ENCODE results near the gene ZNF784. TPM values are rescaled to one million over a fixed set of nuclear protein-coding genes. Genes with fewer than 3 reads are reported as not detected.

ZNF784 gene
- total and polyA plus RNA-seq, 7 donors, result 4.9 to 22.2 (median 10.4) TPM

DNA sequence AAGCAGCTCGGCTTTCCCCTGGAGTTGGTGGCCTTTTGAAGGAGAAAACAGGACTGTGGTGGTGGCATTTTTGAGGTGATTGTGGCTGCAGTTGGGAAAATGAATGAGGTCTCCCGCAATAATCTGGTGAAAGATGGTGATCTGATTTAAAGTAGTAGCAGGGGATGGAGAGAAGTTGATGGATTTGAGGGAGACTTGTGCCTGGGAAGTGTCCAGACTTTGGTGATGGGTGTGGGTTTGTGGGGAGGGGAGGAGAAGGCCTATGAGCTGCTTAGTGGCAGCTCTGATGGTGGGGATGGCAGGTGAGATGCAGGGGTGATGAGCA lies 46.6 kb upstream of the ZNF784 start:
- TF ChIP-seq, protein P1, sequence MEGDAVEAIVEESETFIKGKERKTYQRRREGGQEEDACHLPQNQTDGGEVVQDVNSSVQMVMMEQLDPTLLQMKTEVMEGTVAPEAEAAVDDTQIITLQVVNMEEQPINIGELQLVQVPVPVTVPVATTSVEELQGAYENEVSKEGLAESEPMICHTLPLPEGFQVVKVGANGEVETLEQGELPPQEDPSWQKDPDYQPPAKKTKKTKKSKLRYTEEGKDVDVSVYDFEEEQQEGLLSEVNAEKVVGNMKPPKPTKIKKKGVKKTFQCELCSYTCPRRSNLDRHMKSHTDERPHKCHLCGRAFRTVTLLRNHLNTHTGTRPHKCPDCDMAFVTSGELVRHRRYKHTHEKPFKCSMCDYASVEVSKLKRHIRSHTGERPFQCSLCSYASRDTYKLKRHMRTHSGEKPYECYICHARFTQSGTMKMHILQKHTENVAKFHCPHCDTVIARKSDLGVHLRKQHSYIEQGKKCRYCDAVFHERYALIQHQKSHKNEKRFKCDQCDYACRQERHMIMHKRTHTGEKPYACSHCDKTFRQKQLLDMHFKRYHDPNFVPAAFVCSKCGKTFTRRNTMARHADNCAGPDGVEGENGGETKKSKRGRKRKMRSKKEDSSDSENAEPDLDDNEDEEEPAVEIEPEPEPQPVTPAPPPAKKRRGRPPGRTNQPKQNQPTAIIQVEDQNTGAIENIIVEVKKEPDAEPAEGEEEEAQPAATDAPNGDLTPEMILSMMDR (IDR thresholded peaks at IDR 0.05), result no peak
- 64 to 66% (median 65%) methylated on average over 2 of the region's 2 CpGs for WGBS, 3 donors
- Histone ChIP-seq H3K9me3 (no peaks in the 10 kb centered on the region), H3K36me3 (ENCODE audit: insufficient read depth in 1 of 2, low read depth in 1 of 2) (peaks cover 3 to 70% of the 10 kb centered on the region in 2 donors), H3K27ac (no peak overlapping the region), H3K27me3 (ENCODE audit: insufficient read depth in 3 of 3, low read length in 2 of 3) (no peaks in the 10 kb centered on the region), H3K4me3 (no peak overlapping the region), H3K4me1 (peaks cover 8% of the 10 kb centered on the region)
- intact Hi-C loops (cut with DNase I), result loop anchor here in 1 of 2 donors (2.0 kb wide), 1 partner anchor 14 kb away; no protein-coding TSS in a partner anchor
- ATAC-seq (no peak), DNase-seq (no peak)

DNA sequence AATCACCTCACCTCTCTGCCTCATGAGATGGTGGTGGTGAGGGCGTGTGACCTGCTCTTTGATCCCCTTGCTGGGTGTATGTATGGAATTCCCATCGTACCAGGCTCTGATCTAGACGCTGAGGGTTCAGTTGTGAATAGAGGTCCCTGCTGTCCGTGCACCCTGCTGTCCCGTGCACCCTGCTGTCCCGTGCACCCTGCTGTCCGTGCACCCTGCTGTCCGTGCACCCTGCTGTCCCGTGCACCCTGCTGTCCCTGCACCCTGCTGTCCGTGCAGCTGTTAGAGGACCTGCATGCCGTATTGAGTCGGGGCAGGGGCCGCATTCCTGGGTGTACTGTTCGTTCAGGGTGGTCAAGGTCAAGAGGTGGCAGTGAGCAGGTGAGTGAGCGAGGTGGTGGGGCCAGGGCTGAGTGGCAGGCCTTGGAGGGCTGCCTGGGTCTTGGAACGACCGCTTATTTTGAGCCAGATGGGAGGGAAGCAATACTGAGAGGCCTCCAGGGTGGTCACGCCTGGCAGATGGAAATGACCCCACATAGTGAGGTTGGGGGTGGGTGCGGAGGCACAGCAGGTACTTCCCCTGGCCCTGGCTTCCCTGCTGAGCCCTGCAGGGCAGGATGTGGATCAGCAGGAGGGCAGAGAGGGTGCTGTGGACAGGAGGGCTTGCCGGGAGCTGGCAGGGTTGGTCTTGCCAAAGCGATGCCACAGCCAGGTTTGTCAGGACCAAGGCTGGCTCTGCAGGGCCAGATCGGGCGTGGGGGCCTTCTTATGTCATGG lies 46.1 kb upstream of the ZNF784 start:
- ATAC-seq, result no peak
- TF ChIP-seq, protein P1 (IDR thresholded peaks at IDR 0.05), result no peak
- intact Hi-C loops (cut with DNase I), result loop anchor here in 1 of 2 donors (2.0 kb wide), 1 partner anchor 14 kb away; no protein-coding TSS in a partner anchor
- Histone ChIP-seq H3K27ac (no peak overlapping the region), H3K4me1 (peaks cover 5% of the 10 kb centered on the region), H3K27me3 (ENCODE audit: insufficient read depth in 3 of 3, low read length in 2 of 3) (no peaks in the 10 kb centered on the region), H3K36me3 (ENCODE audit: insufficient read depth in 1 of 2, low read depth in 1 of 2) (peaks cover 3 to 75% of the 10 kb centered on the region in 2 donors), H3K4me3 (no peak overlapping the region), H3K9me3 (no peaks in the 10 kb centered on the region)
- no peak for DNase-seq
- 64 to 75% (median 65%) methylated on average over 23 of the region's 23 CpGs for WGBS, 3 donors

DNA sequence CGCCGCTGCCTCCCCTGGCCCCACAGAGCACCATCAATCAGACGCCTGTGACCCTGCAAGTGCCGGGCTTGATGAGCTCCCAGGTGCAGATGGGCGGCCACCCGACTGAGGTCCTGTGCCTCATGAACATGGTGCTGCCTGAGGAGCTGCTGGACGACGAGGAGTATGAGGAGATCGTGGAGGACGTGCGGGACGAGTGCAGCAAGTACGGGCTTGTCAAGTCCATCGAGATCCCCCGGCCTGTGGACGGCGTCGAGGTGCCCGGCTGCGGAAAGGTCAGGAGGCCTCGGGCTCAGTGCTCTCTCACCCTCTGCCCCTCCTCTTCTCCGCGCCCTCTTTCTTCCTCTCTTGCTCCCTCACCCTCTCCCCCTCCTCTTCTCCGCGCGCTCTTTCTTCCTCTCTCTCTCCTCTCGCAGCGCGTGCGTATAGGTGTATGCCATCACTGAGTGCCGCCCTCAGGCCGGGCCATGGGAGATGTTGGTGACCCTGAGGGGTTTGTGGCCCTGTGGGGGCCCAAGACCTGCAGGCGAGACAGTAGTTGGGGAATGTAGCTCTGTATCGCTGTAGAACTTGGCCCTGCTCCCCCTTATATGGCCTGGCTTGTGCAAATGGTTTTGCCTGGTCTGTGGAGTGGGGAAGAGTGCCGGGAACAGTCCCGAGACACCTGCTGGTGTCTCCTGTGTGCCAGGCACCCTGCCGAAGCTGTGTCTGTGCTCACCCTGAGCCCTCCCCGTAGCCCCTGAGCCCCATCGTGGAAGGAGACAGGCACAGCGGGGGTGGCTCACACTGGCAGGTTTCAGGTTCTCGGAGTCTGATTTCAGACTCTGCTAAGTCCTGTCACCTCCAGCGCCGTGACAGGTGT lies 45.3 kb upstream of the ZNF784 start:
- Histone ChIP-seq H3K4me1 (peaks cover 5% of the 10 kb centered on the region), H3K36me3 (ENCODE audit: insufficient read depth in 1 of 2, low read depth in 1 of 2) (peaks cover 3 to 81% of the 10 kb centered on the region in 2 donors), H3K27me3 (ENCODE audit: insufficient read depth in 3 of 3, low read length in 2 of 3) (no peaks in the 10 kb centered on the region), H3K27ac (no peak overlapping the region), H3K9me3 (no peaks in the 10 kb centered on the region), H3K4me3 (no peak overlapping the region)
- ATAC-seq (no peak), DNase-seq (no peak)
- TF ChIP-seq, protein P1 (IDR thresholded peaks at IDR 0.05), result no peak
- intact Hi-C loops (cut with DNase I), result loop anchor here in 1 of 2 donors (2.0 kb wide), 1 partner anchor 13 kb away; no protein-coding TSS in a partner anchor
- 81 to 87% (median 86%) methylated on average over 34 to 43 of the region's 43 CpGs for WGBS, 3 donors

DNA sequence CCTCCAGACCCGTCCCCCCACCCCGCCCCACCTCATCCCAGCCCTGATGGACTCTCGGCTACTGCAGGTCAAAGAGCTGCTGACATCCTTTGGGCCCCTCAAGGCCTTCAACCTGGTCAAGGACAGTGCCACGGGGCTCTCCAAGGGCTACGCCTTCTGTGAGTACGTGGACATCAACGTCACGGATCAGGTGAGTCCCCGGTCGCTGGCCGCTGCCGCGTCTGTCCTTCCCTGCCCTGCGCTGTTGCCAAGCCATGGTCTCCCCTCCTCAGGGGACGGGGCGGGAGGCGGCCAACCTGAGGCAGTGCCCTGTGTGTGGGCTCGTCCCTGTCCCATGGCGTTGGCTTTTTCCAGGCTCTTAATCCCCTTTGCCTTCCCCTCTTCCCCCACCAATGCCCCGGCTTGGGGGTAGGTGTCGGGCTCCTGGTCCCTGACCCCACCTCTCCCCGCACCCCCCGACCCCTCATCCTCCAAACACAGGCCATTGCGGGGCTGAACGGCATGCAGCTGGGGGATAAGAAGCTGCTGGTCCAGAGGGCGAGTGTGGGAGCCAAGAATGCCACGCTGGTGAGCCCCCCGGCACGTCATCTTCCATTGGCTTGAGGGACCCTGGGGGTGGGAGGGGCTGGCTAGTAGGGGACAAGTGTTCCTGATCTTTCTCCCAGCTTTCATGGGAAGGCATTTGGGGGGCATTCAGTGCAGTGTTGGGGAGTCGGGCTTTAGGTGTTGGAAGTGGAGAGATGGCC lies 44.4 kb upstream of the ZNF784 start:
- intact Hi-C loops (cut with DNase I), result no loop called here
- H3K27ac ChIP-seq, result no peak overlapping the region
- ATAC-seq (no peak), DNase-seq (no peak)
- no peaks in the 10 kb centered on the region for H3K9me3 ChIP-seq
- H3K36me3 ChIP-seq (ENCODE audit: insufficient read depth in 1 of 2, low read depth in 1 of 2), result peaks cover 6 to 85% of the 10 kb centered on the region in 2 donors
- H3K4me3 ChIP-seq, result no peak overlapping the region
- 85 to 87% (median 86%) methylated on average over 30 of the region's 30 CpGs for WGBS, 3 donors
- H3K27me3 ChIP-seq (ENCODE audit: insufficient read depth in 3 of 3, low read length in 2 of 3), result no peaks in the 10 kb centered on the region
- TF ChIP-seq, protein P1 (IDR thresholded peaks at IDR 0.05), result no peak
- H3K4me1 ChIP-seq, result no peaks in the 10 kb centered on the region

All from psoas muscle (tissue), 8 donors.